WTC11 (cell line): ENCODE measurements around the gene CAPN1. TPM values are rescaled to one million over a fixed set of nuclear protein-coding genes. Genes with fewer than 3 reads are reported as not detected.

Source experiments
- ATAC-seq: fragments of 200-7000 bp; cut with Tn5 transposase; 2 replicates; pipeline ENCODE4 v1.10.0; 2021; ENCODE audit warnings: mild to moderate bottlenecking, moderate library complexity
- CTCF ChIA-PET: fragments of 300-600 bp; sonication (Branson Sonifier 250); formaldehyde crosslinking; loops from one replicate; lab custom pipeline; 2021; ENCODE audit warnings: antibody characterized with exemption; lab: Charles Lee
- POLR2A ChIA-PET: fragments of 350-600 bp; sonication (Branson Sonifier 250); formaldehyde crosslinking; loops from one replicate; lab custom pipeline; 2021; ENCODE audit warnings: antibody characterized with exemption; lab: Charles Lee
- DNase-seq: peaks from one replicate; pipeline ENCODE4 v3.0.0; 2021; ENCODE audit warnings: low spot score
- H3K27ac Mint-ChIP-seq: 2 replicates; pipeline ENCODE4 v1.8.0; 2021; ENCODE audit warnings: mixed read lengths
- H3K27me3 Mint-ChIP-seq: 2 replicates; pipeline ENCODE4 v1.8.0; 2021; ENCODE audit warnings: low read depth, mild to moderate bottlenecking, moderate library complexity, mixed read lengths
- H3K36me3 Mint-ChIP-seq: 2 replicates; pipeline ENCODE4 v1.8.0; 2021; ENCODE audit warnings: mixed read lengths
- H3K4me1 Mint-ChIP-seq: 2 replicates; pipeline ENCODE4 v1.8.0; 2022; ENCODE audit warnings: mixed read lengths
- H3K4me3 Mint-ChIP-seq: 2 replicates; pipeline ENCODE4 v1.8.0; 2021; ENCODE audit warnings: mild to moderate bottlenecking, moderate library complexity, mixed read lengths
- H3K9me3 Mint-ChIP-seq: 2 replicates; pipeline ENCODE4 v1.8.0; 2021; ENCODE audit warnings: mixed read lengths
- AR ChIP-seq: fragments of 250-450 bp; sonication (Bioruptor Pico); IDR thresholded peaks from 2 replicates; pipeline ENCODE4 v1.9.0; 2021; ENCODE audit warnings: mild to moderate bottlenecking
- ATF6 ChIP-seq: sonication (generic); formaldehyde crosslinking; IDR thresholded peaks from 2 replicates; pipeline ENCODE4 v1.8.1; 2023; ENCODE audit warnings: mild to moderate bottlenecking, missing genetic modification reagents
- ESRRA ChIP-seq: sonication (generic); formaldehyde crosslinking; IDR thresholded peaks from 2 replicates; pipeline ENCODE4 v1.8.1; 2022; ENCODE audit warnings: mild to moderate bottlenecking, missing genetic modification reagents, borderline replicate concordance
- ETV6 ChIP-seq: sonication (generic); formaldehyde crosslinking; IDR thresholded peaks from 2 replicates; pipeline ENCODE4 v1.8.1; 2022; ENCODE audit warnings: mild to moderate bottlenecking, missing genetic modification reagents
- FOXP1 ChIP-seq: sonication (generic); formaldehyde crosslinking; IDR thresholded peaks from 2 replicates; pipeline ENCODE4 v1.8.0; 2022; ENCODE audit warnings: missing genetic modification reagents, mild to moderate bottlenecking, moderate library complexity, borderline replicate concordance
- JUN ChIP-seq: sonication (generic); formaldehyde crosslinking; IDR thresholded peaks from 2 replicates; pipeline ENCODE4 v1.8.0; 2023; ENCODE audit warnings: mild to moderate bottlenecking, missing genetic modification reagents
- PRDM15 ChIP-seq: sonication (generic); formaldehyde crosslinking; IDR thresholded peaks from 2 replicates; pipeline ENCODE4 v1.8.0; 2022; ENCODE audit warnings: missing genetic modification reagents
- PRRX2 ChIP-seq: fragments of 250-450 bp; sonication (Bioruptor Pico); IDR thresholded peaks from 2 replicates; pipeline ENCODE4 v1.8.0; 2021; ENCODE audit warnings: mild to moderate bottlenecking
- ZBTB21 ChIP-seq: sonication (generic); formaldehyde crosslinking; IDR thresholded peaks from 2 replicates; pipeline ENCODE4 v1.8.1; 2023; ENCODE audit warnings: mild to moderate bottlenecking, missing genetic modification reagents, borderline replicate concordance
- ZMAT4 ChIP-seq: fragments of 250-450 bp; sonication (Bioruptor Pico); IDR thresholded peaks from 2 replicates; pipeline ENCODE4 v1.9.0; 2021; ENCODE audit warnings: mild to moderate bottlenecking
- ZNF263 ChIP-seq: sonication (generic); formaldehyde crosslinking; IDR thresholded peaks from 2 replicates; pipeline ENCODE4 v1.8.1; 2022; ENCODE audit warnings: low read depth, mild to moderate bottlenecking, moderate library complexity, missing genetic modification reagents
- ZNF317 ChIP-seq: sonication (generic); formaldehyde crosslinking; IDR thresholded peaks from 2 replicates; pipeline ENCODE4 v1.8.1; 2023; ENCODE audit warnings: low read depth, mild to moderate bottlenecking, moderate library complexity, missing genetic modification reagents, borderline replicate concordance
- ZNF396 ChIP-seq: fragments of 250-450 bp; sonication (Bioruptor Pico); IDR thresholded peaks from 2 replicates; pipeline ENCODE4 v1.8.0; 2021; ENCODE audit warnings: mild to moderate bottlenecking, moderate library complexity, borderline replicate concordance
- ZNF423 ChIP-seq: fragments of 250-450 bp; sonication (Bioruptor Pico); IDR thresholded peaks from 2 replicates; pipeline ENCODE4 v2.1.2; 2022; ENCODE audit warnings: mild to moderate bottlenecking, moderate library complexity
- total RNA-seq: library from RNA; stranded (reverse); gene quantifications from 3 replicates; pipeline ENCODE4 v1.2.3, GENCODE V29; 2021

Gene CAPN1
- total RNA-seq, 1 experiment from 2014 or later, result 257 TPM

- TF ChIP-seq ZNF263 (peak; percentile 4; the same call in 1 of the 2 replicates), ZNF396 (CRISPR knock-in tag) (no peak), PRRX2 (CRISPR knock-in tag) (no peak), ZNF423 (CRISPR knock-in tag) (no peak), ESRRA (0 out of 2 replicates have a peak, but pooled peaks have one; percentile 1), ATF6 (CRISPR knock-in tag) (no peak), ZMAT4 (no peak), PRDM15 (CRISPR knock-in tag) (peak; percentile 71), ETV6 (CRISPR knock-in tag) (no peak), FOXP1 (CRISPR knock-in tag) (no peak), AR (CRISPR knock-in tag) (no peak)
Observed at GRCh38 chr11:65182258-65183170, 786 bp downstream of the CAPN1 start (continued).

- peak overlapping the region; percentile 99 for H3K4me3 Mint-ChIP-seq
- no peak for ATAC-seq
- H3K9me3 Mint-ChIP-seq, result no peaks in the 10 kb centered on the region
- H3K27ac Mint-ChIP-seq, result peak overlapping the region; percentile 39; the same call in 1 of the 2 replicates
- peaks cover 18% of the 10 kb centered on the region for H3K36me3 Mint-ChIP-seq
- peaks cover 48% of the 10 kb centered on the region for H3K4me1 Mint-ChIP-seq
- POLR2A ChIA-PET, result interaction anchor here (3.6 kb wide), 1 partner anchor 48 kb away, joined by 20 read pairs; the partner anchor contains the start of gene SYVN1
- TF ChIP-seq JUN (CRISPR knock-in tag) (no peak), ATF6 (CRISPR knock-in tag) (no peak), ZBTB21 (CRISPR knock-in tag) (no peak), ZNF317 (no peak)
- no peaks in the 10 kb centered on the region for H3K27me3 Mint-ChIP-seq
- CTCF ChIA-PET, result interaction anchor here (0.7 to 5.6 kb wide), 12 partner anchors 14 to 295 kb away, joined by 3 to 53 read pairs (median 12); partner anchors contain the start of genes SPDYC and TM7SF2
- no peak for DNase-seq
Observed at GRCh38 chr11:65183201-65183891, 1.6 kb downstream of the CAPN1 start.
